ENCODE data around the gene ARL15.

DNA sequence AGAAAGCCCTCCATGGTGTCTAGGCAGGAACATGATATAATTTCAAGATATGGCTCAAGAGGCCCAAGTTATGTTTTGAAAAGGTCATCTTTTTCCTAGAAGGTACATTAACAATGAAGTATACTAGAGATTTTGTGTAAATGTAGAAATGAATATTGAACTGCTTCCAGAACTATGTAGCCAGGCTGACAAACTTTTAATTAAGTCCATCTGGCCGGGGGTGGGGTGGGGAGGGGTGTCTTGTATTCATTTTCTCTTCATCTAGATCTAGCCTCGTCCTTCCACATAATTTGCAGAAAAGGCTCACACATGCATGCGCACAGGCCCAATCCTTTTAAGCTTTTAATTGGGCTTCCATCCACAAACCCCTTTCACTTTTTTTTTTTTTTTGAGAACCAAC, 323.3 kb downstream of the ARL15 start:
- TF ChIP-seq POU2F2 (IDR thresholded peaks at IDR 0.05; ENCODE audit: low read depth, low read length) (no peak), POLR2AphosphoS5 (IDR thresholded peaks at IDR 0.05; ENCODE audit: low read depth, low read length) (no peak), POLR2A (IDR thresholded peaks at IDR 0.05; ENCODE audit: low read depth, low read length) (no peak), TAF1 (IDR thresholded peaks at IDR 0.05; ENCODE audit: low read depth, low read length) (no peak), SPI1 (IDR thresholded peaks at IDR 0.05; ENCODE audit: low read depth, low read length) (no peak), PAX5 (IDR thresholded peaks at IDR 0.05; ENCODE audit: insufficient read depth, low read length, severe bottlenecking) (no peak)

All from GM12891 (cell line).